GM21447 (cell line): ENCODE data around the gene SLC24A3.
"Not testable (repeated sequence)": the region's sequence is repeated elsewhere in the genome, so short reads cannot be mapped to it uniquely, and the experiment has no call there.

ENCODE experiments used
- ATAC-seq: cut with Tn5 transposase; IDR thresholded peaks from one replicate; pipeline ENCODE4 v1.9.1; 2021; ENCODE audit not compliant: unreplicated experiment

SLC24A3 gene

DNA sequence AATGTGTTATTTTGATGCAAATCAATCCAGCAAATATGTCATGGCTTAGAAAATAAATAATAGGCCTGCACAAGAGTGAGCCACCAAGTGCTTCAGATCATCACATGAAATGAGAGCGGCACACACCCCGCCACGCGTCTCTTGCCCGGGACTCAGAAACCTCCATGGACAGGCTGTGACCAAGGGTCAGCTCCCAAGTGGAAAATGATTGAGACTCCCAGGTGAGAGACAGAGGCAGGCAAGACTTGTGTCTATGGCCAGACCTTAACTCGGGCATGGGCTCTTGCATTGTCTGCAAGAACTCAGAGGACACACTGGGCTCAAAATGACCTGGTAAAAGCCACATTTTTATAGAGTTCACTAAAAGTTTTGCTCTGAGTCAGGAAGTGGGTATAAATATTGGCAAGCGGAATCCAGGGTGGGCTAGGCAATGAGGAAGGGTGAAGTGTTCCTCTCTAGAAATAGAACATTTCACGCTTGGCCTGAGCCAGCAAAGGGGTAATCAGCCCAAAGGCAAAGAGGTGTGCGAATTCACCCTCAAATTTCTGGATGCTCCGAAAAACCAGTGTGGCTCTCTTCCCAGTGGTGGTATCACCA, 514.9 kb downstream of the SLC24A3 start:
- no peak for ATAC-seq

DNA sequence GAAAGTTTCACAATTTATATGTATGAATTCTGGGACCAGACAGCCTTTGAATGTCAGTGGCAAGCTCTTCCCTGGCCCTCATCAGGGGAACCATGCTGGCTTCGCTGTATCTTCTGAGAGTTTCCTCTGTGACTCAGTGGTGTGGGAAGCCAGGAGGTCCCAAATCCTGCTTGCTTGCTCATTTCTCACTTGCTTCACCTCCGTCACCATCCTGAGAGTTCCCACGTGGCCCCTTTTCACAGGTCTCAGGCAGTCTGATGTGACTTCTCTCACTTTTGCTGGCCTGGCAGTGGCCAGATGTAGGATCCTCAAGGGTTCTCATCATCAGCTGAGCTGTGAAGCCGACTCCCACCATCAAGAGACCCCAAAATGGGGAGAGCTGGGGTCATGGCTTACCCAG, 517.2 kb downstream of the SLC24A3 start:
- ATAC-seq: no peak

- no peak for ATAC-seq
Observed at GRCh38 chr20:19730706-19731105, 518.3 kb downstream of the SLC24A3 start.

DNA sequence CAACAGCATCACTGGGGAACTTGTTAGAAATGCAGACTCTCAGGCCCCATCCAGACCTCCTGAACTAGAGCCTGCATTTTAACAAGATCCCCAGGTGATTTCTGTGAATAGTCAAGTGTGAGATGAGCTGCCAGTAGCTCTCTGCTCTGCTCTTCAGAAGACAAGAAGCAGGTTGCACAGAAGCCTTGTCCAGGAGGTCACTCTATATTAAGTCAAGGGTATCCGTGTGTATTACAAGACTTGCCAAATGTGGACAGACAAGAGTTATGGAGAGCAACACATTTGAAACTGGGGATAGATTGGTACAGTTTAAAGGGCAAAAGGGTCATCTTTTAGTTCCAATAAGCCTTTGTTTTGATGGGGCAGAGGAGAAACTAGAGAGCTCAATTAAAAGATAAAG, 522.4 kb downstream of the SLC24A3 start:
- no peak for ATAC-seq

- ATAC-seq: no peak
Observed at GRCh38 chr20:19735446-19735845, 523.0 kb downstream of the SLC24A3 start.

DNA sequence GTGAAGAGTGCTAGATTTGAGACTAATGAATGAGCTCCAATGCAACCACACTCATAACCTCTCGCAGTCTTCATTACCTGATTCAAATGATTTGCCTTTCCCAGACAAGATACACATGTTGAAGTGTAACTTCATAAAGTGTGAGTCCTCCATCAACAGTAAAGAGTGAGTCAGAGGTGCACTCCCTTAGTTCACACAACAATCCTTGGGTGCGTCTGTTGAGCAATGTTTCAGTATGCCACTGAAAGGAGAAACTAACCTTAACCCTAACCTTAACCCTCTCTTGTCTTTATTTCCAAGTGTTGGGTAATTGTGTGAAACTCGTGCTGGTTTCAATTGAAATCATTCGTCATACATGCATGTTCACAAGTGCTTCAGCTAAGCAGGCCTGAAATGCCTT, 524.6 kb downstream of the SLC24A3 start:
- no peak for ATAC-seq

- no peak for ATAC-seq
Observed at GRCh38 chr20:19738951-19739350, 526.5 kb downstream of the SLC24A3 start.

GRCh38 chr20:19739351-19739750, 526.9 kb downstream of the SLC24A3 start:
- no peak for ATAC-seq

- ATAC-seq: no peak
Observed at GRCh38 chr20:19740512-19740911, 528.1 kb downstream of the SLC24A3 start.

DNA sequence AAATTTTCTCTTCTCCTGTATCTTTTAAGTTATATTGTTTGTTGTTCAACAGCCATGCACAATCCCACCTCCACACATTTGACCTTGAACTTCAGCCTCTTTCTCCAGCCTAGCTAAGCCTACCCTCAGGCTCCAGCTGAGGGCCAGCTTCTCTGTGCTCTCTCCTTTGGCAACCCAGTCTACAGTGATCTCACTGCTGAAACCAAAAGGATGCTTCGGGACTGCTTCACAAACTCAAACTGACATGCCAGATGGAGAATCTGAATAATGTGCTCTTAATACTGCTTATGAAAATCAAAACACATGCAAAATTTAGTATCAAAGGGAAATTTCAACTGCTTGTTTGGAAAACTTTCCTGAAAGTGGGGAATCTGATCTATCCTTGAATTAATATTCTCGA, 529.5 kb downstream of the SLC24A3 start:
- ATAC-seq: no peak

DNA sequence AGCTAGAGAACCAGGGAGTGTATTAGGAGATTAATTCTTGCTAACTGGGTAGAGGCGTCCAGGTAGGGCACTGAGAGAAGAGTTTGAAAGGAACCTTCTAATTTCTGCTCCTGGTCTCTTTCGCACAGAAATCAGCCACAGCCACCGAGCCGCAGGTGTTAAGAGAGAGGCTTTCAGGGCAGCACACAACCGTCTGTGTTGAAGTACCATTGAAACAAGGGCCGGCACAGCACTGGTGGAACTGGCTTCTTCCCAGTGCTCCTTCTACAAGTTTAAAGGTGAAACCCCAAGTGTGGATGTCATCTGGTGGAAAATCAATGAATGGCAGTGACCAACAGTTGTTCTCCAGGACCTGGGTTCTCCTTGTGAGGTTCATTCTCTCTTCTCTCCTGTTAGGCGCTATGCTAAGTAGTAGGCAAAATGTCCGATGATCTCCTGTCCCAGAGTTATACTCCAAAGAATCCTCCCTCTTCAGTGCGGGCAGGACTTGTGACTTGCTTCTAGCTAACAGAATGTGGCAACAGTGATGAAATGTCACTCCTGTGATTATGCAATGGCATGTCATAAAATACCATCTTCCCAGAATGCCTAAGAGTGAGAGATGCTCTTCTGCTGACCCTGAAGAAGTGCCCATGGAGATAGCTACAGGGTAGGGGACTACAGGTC, 530.7 kb downstream of the SLC24A3 start:
- ATAC-seq: no peak

DNA sequence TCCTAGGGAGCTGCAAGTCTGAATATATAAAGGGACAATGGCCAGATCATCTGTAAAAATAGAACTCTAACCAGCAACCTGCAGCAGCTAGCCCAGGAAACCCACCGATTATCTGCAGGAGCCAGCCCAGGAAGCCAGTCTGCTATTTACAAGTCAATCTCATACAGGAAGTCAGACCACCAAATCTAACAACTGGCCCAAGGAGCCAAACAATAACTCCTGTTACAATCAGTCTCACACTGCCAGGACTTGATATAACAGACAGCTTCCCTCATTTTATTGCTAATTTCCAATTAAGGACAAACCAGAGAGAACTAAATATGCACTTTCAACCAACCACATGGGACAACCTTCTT, 531.2 kb downstream of the SLC24A3 start:
- ATAC-seq: no peak

GRCh38 chr20:19745106-19745505, 532.7 kb downstream of the SLC24A3 start:
- no peak for ATAC-seq

DNA sequence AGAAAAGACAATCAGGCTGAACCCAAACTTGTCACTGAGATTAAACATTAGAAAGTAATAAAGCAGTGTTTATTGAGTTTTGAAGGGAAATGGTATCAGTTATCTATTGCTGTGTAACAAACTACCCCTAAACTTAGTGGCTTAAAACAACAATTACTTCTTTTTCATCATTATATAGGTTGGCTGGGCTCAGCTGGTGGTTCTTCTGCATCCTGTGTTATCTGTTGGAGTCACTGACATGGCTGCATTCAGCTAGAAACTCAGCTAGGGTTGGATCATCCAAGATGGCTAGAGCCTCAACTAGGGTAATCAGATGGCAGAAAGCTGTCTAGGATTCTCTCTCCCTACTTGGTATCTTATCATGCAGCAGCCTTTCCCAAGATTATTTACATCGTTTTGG, 533.1 kb downstream of the SLC24A3 start:
- no peak for ATAC-seq

- ATAC-seq: no peak
Observed at GRCh38 chr20:19746396-19746795, 534.0 kb downstream of the SLC24A3 start.

- ATAC-seq: no peak
Observed at GRCh38 chr20:19747903-19748302, 535.5 kb downstream of the SLC24A3 start.

DNA sequence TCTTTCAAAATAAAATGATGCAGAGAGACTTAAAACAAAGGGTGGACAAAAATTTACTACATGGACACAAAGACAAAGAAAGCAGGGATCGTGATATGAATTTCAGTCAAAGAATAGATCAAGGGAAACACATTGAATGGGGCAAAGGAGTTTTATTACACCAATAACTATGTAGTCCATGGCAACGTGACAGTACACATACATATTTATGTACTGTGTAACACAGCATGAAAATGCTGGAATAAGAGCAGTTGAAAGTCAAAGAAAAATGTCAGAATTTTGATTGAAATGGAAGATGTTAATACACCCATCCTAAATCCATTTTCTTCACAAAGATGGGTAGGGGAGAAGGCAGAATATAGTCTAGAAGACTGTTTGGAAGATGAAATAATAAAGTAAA, 536.2 kb downstream of the SLC24A3 start:
- no peak for ATAC-seq

- ATAC-seq: no peak
Observed at GRCh38 chr20:19749618-19750071, 537.2 kb downstream of the SLC24A3 start.

GRCh38 chr20:19750101-19750606, 537.7 kb downstream of the SLC24A3 start:
- no peak for ATAC-seq

DNA sequence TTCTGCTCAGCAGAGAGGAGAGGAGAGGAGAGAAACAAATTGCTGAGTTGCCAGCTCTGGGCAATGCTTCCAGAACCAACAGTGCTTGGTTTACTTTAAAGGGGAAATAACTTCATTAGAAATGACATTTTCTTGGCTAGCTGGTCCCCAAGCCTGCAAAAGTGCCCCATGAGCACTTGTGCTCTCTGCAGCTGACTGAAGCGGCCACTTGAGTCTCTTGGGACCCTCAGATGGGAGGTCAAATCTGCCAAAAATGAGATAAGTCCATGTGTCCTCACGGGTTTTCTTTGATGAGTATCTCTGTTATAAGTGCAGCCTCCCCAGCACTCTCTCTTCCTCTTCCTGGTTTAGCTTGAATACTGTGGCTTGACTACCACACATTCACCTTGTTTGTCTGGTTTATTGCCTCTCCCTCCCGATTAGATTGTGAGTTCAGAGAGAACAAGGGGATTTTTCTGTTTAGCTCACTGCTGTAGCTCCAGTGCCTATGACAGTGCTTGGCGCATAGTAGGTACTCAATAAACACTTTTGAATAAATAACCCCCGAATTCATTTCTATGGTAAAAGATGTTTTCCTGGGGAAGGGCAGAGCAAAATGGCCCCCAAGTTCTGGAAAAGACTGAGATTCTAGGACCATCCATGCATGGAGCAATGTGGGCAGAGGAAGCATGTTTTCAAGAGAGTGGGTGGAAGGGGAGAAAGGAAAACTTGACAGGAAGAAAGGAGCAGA, 538.6 kb downstream of the SLC24A3 start:
- no peak for ATAC-seq

DNA sequence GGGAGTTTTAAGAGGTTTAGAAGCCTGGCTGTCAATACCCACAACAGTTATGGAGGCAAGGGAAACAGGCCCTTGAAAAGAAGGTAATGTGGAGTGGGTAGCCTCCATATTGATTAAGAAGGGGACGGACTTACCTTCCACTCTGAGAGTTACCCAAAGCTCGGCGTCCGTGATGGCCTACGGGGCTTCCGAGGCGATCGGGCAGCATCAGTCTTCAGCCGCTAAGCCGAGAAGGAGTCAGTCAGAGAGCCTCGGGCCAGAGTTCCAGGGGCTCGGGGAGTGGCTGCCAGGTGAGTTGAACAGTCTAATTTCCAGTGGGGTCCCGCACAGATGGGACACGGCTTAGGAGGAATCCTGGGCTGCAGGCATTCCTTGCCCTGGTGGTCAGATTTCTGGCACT, 541.8 kb downstream of the SLC24A3 start:
- ATAC-seq: not testable (repeated sequence)
